H1 (cell line): ENCODE measurements around the gene EPHB1. TPM values are rescaled to one million over a fixed set of nuclear protein-coding genes. Genes with fewer than 3 reads are reported as not detected.

Source experiments
- SRF ChIP-seq: IDR thresholded peaks from 2 replicates; pipeline ENCODE4 v1.6.1; 2011; ENCODE audit warnings: mild to moderate bottlenecking, low read depth, low read length, moderate library complexity
- polyA plus RNA-seq, 7 experiments: library from polyadenylated mRNA; depleted of rRNA in 3 of 7; stranded (reverse) in 5 of 7; unstranded in 2 of 7; fragments of >200 nt in 5 of 7; fragments of 200-250 nt in 2 of 7; gene quantifications; 1 replicate in 5 of 7; 2 replicates in 1 of 7; 4 replicates in 1 of 7; pipeline versions ENCODE4 v1.2.1 to v1.2.3, GENCODE V29; 2011 to 2013; ENCODE audit warnings: missing spikeins in 2 of 7, mixed read lengths in 2 of 7
- total RNA-seq: library from RNA; stranded (reverse); fragmentation: NEBNext Ultra II Directional; extraction: Animal tissue kit (Norgen Biotek cat#: 25700); gene quantifications from 2 replicates; pipeline ENCODE4 v1.2.1, GENCODE V29; 2021

The EPHB1 gene
- total and polyA plus RNA-seq, 2 of the 8 experiments (the other 6 are each of a cell fraction or from before 2014, with no cell fraction given) = 3.5 to 5.9 TPM

GRCh38 chr3:134949150-134949549 lies 154.1 kb downstream of the EPHB1 start (continued):
- TF ChIP-seq SRF = no peak
